DMS79 (cell line): Measurements from ENCODE around the gene TTPAL.

Source experiments
- DNase-seq: peaks from one replicate; lab custom pipeline; 2025; lab: John Stamatoyannopoulos, UW

Gene TTPAL

GRCh38 chr20:44442298-44443070 is 33.2 kb upstream of the TTPAL start:
- DNase-seq: no peak

DNA sequence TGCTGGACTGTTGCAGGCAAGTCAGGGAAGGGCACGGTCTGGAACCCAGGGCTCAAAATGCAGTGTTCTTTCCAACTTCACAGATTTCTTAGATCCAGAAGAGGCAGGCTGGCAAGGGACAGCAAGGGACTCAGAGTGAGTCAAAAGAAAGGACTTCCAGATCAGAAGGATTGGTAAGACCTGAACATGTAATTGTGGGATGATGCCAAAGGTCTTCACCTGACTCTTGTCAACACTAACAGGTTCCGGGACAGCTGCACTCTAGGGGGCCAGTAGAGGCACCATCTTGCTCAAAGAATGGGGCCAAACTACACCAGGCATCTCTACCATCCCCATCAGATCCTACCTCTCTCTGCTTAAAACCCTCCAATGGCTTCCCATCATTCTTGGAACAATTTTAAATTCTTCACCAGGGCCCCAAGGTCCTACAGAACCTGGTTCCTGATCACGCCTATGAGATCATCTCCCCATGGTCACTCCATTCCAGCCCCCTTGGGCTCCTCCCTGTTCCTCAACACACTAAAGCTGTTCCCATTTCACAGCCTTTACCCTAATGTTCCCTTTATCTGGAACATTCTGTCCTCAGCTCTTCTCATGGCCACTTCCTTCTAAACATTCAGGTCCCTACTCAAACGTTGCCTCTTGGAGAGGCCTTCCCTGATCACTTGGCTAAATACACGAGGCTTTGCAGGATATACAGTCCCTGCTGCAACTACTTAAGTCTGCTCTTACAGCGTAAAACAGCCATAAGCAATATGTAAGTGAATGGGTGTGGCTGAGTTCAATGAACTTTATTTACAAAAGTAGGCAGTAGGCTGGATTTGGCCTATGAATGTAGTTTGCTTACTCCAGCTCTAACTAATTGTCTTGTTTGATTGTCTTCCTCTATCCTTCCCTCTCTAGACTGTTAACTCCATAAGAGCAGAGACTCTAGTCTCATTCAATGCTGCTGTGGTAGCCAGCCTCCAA is 29.6 kb upstream of the TTPAL start:
- no peak for DNase-seq

GRCh38 chr20:44447827-44448419 is 27.8 kb upstream of the TTPAL start:
- no peak for DNase-seq

DNA sequence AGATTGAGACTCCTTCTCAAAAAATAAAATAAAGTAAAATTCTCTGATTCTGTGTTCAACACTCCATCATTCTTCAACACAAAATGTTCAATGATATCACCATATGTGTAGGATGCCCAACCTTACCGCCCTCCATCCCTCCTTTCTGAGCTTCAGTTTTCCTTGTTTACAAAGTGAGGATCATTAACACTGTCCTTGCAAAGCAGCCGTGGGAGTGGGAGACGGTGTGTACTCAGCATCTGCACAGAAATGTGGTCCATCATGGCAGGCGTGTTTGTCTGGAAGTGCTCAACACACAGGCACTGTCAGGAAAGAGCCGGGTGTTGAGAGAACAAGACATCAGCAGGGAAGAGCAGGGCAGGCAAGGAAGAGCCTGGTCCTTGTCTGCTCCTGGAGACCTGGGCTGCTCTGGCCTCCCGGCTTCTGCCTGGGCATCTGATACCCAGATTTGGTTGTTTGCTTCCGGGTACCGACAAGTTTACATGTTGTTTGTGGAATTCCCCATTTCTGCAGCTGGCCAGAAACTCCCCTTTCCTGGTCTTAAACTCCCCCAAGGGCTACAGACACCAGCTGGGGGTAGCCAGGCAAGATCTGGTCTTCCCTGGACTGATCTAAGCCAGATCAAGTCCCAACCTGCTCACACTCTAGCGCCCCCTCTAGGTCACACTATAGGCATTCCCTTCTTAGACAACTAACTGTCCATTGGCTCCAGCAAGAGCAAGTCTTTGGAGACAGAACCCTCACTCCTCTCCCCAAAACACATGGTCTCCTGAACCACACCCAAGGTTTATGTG is 26.7 kb upstream of the TTPAL start:
- DNase-seq: no peak

DNA sequence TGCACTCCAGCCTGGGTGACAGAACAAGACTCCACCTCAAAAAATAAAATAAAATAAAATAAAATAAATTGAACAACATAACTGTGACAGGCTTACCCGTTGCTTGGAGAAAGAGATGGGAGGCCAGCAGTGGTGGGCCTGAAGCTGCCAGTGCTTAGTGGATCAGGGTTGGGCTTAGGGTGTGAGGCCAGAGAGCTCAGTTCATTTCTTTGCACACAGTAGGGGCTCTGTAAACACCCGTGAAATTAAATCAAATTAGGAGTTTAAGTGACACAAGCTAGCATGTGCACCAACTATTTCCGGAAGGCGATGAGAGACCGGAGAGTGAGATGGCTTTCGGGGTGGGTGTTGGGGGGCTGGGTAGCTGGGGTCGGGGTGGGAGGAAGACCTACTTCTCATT is 25.8 kb upstream of the TTPAL start:
- no peak for DNase-seq

GRCh38 chr20:44450281-44450889 is 25.3 kb upstream of the TTPAL start:
- no peak for DNase-seq

DNA sequence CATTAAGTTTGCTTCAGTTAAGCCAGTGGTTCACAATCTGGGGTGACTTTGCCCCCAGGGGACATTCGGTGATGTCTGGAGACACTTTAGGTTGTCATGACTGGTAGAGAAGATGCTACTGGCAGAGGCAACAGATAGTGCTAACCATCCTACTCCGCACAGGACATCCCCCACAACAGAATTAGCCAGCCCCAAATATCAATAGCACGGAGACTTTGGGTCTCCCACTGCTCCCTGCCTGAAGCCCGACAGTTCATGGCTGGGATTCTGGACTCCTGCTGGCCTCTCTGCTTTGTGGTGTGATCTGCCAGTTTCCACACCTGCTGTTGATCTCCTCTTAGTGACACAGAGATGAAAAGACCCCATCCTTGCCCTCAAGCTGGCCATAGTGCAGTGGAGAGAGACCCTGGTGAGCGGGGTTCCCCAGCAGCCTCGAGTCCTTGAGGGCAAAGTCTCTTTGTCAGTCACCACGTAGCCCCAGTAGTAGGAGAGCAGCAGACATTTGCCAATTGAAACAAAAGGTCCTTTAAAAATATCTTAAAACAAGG is 24.7 kb upstream of the TTPAL start:
- DNase-seq: no peak

DNA sequence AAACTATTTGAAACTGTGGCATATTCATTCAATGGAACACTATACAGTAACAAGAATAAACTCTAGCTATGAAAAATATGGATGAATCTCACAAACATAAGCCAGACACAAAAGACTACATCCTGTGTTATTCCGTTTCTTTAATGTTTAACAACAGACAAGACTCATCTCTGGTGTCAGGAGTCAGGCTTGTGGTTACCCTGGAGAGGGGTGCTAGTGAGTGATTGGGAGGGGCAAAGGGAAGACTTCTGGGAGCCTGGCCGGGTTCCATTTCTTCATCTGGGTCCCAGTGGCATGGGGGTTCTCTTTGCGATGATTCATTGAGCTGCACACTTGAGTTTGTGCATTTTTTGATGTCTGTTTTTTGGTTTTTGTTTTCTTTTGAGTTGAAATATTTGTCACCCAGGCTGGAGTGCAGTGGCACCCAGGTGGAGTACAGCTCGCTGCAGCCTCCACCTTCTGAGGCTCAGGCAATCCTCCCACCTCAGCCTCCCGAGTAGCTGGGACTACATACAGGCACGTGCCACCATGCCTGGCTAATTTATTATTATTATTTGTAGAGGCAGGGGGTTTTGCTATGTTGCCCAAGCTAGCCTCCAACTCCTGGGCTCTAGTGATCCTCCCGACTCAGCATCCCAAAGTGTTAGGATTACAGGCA is 21.2 kb upstream of the TTPAL start:
- DNase-seq: no peak

- DNase-seq: no peak
These were observed 20.5 kb upstream of the TTPAL start for GRCh38 chr20:44455126-44455525.

GRCh38 chr20:44456611-44457010 is 19.1 kb upstream of the TTPAL start:
- DNase-seq: no peak

- no peak for DNase-seq
These were observed 18.7 kb upstream of the TTPAL start for GRCh38 chr20:44457016-44457415.

GRCh38 chr20:44459271-44459670 is 16.4 kb upstream of the TTPAL start:
- no peak for DNase-seq

- no peak for DNase-seq
These were observed 14.9 kb upstream of the TTPAL start for GRCh38 chr20:44460795-44461141.

GRCh38 chr20:44461142-44461802 is 14.4 kb upstream of the TTPAL start:
- DNase-seq: no peak

GRCh38 chr20:44461803-44462174 is 13.9 kb upstream of the TTPAL start:
- DNase-seq: no peak

- no peak for DNase-seq
These were observed 12.2 kb upstream of the TTPAL start for GRCh38 chr20:44463466-44463865.

DNA sequence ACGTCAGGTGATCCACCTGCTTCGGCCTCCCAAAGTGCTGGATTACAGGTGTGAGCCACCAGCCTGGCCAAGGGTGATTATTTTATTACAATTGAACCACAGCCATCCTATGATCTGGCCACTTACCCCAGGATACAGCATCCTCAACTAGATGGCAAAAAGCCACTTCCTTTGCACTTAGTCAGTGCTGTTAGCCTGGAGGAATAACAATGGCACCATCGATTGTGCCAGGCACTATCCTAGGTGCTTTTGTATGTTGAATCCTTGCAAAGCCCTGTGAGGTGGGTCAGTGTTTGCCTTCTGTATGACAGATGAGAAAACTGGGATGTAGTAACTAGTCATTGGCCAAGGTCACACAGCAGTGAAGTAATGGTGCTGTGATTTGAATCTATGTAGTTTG is 11.2 kb upstream of the TTPAL start:
- DNase-seq: no peak

GRCh38 chr20:44465001-44465560 is 10.6 kb upstream of the TTPAL start:
- no peak for DNase-seq

DNA sequence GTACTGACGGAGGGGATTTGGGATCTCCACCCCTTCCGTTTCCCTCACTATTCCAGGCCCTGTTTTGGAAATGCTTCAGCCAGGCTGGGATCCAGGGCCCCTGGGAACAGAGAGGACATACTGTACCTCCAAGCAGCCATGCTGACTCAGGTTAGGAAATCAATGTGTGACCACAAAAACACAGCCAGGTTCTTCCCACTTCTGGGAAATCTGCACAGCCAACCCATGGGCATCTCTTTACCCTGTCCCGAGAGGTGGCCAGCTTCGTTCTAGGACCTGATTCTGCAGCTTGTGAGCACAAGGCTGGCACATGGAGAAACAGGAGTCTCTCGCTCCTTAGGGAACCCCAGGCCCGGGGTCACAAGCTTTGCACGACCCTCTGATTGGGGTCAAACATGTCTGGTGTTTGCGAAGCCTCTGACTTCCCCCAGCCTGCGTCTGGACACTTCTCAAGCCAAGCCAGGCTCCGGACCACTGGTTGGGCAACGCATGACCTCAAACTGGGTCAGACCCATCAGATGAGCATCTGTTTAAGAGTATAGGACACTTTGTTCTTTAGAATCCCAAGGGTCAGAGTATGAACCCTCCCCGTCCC is 8.3 kb upstream of the TTPAL start:
- no peak for DNase-seq
